Activated T-cell treated with anti-CD3 and anti-CD28 coated beads, Interleukin-2, amount 50 U/mL, for 1 hour (primary cell): Measurements from ENCODE around the gene JAM3.
"Not testable (repeated sequence)": the region's sequence is repeated elsewhere in the genome, so short reads cannot be mapped to it uniquely, and the experiment has no call there.

Experiments used
- DNase-seq: peaks from one replicate; pipeline ENCODE4 v3.0.0-alpha.2; 2020

The JAM3 gene

GRCh38 chr11:134063991-134064747 lies 4.7 kb upstream of the JAM3 start:
- DNase-seq = no peak

DNA sequence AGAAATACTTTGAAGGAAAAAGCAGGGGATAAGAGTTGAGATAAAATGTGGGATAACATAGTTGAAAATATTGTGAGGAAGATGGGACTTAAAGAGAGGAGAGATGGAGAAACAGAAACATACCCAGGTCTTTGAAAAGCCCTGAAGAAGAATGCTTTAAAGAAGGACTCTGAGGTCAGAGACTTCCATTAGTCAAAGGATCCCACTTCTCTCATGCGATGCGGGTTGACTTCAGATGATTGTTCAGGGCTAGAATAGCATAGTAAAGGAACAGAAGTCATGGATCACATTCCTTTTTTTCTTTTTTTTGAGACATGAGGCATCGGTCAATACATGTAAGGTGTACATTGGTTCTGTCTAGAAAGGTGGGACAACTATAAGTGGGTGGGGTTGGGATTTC lies 3.5 kb upstream of the JAM3 start:
- DNase-seq = no peak

DNA sequence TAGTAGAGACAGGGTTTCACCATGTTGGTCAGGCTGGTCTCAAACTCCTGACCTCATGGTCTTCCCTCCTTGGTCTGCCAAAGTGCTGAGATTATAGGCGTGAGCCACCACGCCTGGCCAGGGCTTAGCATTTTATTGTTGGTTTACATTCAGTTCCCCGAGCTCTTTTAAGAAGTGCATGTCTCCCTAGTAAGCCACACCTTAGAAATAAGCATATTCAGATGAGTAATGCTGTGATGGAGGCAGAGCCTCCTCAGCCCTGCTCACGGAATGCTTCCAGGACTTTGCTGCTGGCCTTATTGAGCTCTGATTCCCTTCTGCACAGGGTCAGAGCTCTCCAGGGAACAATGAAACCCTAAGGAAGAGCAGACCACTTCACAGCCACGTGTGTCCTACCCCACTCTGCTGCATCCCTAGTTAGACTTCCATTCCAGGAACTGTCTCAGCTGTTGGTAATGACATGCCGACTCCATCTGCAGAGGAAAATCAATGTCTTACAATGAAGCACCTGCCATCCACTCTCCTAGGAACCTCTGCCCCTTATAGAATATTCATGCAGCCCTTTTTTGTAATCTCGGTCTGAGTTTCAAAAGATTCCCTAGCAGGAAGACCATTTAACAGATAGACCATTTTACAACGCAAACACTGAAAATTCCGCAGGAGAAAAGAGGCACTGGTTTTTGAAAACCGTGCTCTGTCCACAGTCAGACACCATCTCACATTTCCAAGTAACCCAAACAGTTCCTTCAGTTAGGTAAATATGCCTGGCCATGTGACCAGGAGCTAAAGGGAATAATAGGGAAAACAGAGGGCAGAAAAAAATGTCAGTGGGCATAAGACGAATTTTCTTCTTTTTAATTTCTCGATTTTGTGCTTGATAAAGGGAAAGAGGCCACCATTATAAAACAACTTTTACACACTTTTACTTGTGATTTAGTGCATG lies 1.7 kb upstream of the JAM3 start:
- DNase-seq = no peak

DNA sequence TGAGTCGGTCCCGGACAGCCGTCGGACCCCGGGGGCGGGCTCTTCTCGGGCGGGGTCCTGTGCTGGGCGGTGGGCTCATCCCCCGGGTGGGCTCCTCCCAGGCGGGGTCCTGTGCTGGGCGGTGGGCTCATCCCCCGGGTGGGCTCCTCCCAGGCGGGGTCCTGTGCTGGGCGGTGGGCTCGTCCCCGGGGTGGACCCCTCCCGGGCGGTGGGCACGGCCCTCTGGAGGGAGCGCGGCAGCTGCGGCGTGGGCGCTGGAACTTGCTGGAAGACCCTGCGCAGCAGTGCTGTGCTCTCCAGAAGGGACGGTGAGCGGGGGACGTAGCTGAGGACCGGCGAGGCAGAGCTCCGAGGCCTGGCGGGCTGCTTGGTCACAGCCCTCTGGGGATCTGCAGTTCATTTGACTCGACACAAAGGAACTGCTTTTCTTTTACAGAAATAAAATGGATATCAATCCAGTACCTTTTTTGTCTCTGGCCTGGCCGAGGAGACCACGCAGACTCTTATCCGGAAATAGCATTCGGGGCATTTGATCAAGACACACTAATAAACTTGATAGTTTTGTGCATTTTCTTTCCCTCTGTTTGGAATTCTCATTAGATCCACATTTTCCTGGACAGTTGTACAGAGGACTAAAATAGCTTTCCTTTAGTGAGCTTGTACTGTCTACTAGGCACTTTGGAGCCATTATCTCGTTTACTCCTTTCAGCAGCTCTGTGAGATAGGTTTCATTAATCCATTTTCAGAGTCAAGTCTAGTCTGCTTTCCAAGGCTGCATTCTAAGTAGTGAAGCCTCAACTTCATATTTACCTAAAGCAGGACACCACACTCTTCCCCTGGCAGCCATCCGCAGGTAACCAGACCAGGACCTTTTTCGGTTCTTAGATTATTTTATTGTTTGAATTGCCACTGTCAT lies 812 bp downstream of the JAM3 start:
- no peak for DNase-seq

- DNase-seq = no peak
Measured at GRCh38 chr11:134070342-134070845, 1.5 kb downstream of the JAM3 start.

DNA sequence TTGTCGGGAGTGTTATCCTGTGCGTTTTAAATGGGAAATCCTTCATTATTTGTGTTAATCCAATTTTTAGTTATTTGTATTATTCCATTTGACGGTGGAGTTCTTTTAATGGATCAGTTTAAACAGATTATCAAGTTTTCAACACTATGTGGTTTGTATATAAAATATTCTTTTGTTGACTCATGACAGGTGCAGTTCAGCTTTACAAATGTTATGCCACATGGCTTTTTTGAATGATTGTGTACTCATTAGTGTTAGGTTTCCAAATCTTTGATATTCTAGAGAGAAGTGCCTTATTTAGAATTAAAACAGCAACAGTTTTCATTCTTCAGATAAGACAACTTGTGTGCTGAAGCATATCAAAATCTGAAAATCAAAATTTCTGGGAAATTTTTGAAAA lies 2.4 kb downstream of the JAM3 start:
- DNase-seq = no peak

DNA sequence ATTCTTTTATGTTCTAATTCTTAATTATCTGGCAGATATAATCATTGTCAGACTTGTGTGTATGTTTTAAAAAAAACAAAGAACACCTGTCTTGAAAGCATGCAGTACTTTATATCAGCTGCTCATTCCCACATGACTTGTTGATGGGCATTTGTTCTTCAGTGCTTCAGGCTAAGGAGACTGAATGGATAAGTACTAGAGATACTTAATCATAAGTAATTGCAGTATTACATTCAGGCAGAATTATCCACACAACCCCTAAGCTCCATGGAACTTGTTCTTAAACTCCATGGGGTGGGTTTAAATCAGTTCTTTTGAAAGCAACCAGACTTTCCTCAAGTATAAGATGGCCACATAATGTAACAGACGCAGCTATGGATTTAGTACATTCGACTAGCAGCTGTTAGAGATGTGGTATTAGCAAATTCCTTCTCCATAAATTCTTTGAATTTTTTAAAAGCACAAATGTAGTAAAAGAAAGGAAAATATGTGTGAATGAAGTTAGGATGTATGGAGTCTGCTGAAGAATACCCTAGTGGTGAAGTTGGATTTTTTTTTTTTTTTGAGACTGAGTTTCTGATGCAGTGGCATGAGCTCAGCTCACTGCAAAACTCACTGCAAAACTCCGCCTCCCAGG lies 3.0 kb downstream of the JAM3 start:
- DNase-seq = no peak

DNA sequence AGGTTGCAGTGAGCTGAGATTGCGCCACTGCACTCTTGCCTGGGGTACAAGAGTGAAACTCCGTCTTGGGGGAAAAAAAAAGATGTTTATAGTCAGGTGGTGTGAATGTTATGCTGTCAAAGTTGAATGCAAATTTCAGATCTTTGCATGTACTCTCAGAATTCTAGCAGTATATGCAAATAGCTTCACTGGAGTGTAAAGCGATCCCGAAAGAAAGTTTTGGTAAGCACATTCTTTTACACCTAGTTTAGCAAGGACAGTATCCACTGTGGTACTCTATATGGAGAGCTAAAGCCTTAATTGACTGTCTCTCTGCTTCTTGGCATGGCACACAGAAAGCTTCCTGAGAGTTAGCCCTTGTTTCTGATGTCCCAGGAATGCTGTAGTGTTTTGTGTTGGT lies 4.0 kb downstream of the JAM3 start:
- no peak for DNase-seq

DNA sequence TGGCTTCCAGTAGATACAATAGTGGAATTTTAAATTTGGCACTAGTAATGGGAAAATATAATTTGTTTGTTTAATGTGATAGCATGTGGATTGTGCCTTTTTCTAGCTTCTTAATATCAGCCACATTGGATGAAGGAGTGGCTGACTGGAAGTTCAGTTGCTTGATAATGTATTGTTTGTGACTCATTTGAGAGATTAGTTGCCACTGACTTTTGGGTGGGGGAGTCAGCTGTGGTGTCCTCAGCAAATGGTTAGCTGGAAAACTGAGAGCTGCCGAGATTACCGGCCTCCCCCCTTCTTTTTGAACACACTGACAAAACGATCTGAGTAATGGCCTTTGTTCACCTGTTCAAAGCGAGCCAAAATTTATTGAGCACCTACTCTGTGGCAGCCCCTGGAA lies 5.5 kb downstream of the JAM3 start:
- no peak for DNase-seq

- no peak for DNase-seq
Measured at GRCh38 chr11:134074766-134075165, 5.9 kb downstream of the JAM3 start.

- no peak for DNase-seq
Measured at GRCh38 chr11:134079317-134079716, 10.4 kb downstream of the JAM3 start.

DNA sequence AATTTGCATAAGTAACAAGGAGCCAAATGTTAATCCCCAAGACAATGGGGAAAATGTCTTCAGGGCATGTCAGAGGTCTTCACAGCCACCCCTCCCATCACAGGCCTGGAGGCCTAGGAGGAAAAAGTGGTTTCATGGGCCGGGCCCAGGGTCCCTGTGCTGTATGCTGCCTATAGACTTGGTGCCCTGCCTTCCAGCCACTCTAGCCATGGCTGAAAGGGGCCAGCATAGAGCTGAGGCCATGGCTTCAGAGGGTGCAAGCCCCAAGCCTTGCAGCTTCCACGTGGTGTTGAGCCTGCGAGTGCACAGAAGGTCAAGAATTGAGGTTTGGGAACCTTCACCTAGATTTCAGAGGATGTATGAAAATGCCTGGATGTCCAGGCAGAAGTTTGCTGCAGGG lies 12.4 kb downstream of the JAM3 start:
- not testable (repeated sequence) for DNase-seq

GRCh38 chr11:134082990-134083389 lies 14.1 kb downstream of the JAM3 start:
- no peak for DNase-seq

- DNase-seq = no peak
Measured at GRCh38 chr11:134086376-134086775, 17.5 kb downstream of the JAM3 start.

- DNase-seq = not testable (repeated sequence)
Measured at GRCh38 chr11:134092006-134092405, 23.1 kb downstream of the JAM3 start.

DNA sequence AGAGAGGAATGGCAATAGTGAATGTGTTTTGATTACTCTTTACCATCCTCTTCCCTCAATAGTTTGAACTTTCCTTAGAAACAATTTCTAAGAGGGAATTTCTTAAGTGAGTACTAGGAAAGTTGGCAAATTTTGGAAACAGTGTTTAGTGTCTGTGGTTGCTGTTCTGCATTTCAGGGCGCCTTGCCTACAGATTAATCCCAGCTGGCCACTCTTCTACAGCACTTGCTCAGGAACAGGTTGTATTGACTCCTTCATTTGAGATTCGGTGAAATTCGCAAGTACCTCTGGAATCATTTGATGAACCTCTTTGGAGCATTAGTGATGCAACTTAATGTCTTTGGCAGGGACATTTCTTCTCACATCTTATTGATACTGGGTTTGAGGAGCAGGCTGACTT lies 28.3 kb downstream of the JAM3 start:
- DNase-seq = no peak

- DNase-seq = no peak
Measured at GRCh38 chr11:134098566-134099184, 29.8 kb downstream of the JAM3 start.

DNA sequence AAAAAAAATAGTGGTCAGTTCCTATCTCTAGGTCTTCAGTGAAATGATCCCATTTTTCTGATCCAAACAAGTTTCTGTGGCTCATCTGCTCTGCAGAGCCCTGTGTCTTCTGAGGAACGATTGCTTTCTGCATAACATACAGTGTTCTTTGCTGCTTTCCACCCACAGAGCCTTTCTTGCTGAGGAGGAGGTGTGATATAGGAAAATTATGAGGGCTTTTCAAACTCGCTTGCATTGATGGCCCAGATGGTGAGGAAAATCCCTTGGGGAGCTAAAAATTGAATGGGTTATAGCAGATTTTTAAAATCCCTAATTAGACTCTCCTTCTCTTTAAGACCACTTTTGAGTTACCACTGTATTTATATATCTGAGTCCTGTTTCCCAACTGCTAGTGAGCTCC lies 31.3 kb downstream of the JAM3 start:
- no peak for DNase-seq

GRCh38 chr11:134101282-134101681 lies 32.4 kb downstream of the JAM3 start:
- no peak for DNase-seq

GRCh38 chr11:134110252-134110815 lies 41.5 kb downstream of the JAM3 start:
- DNase-seq = no peak

DNA sequence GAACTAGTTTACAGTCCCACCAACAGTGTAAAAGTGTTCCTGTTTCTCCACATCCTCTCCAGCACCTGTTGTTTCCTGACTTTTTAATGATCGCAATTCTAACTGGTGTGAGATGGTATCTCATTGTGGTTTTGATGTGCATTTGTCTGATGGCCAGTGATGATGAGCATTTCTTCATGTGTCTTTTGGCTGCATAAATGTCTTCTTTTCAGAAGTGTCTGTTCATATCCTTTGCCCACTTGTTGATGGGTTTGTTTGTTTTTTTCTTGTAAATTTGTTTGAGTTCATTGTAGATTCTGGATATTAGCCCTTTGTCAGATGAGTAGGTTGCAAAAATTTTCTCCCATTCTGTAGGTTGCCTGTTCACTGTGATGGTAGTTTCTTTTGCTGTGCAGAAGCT lies 44.9 kb downstream of the JAM3 start:
- DNase-seq = not testable (repeated sequence)
